Fibroblast of skin of abdomen (primary cell): ENCODE data around the gene DEGS2.
"Not testable (repeated sequence)": the region's sequence is repeated elsewhere in the genome, so short reads cannot be mapped to it uniquely, and the experiment has no call there.

Experiments used
- DNase-seq: peaks from one replicate; pipeline ENCODE4 v3.0.0-alpha.2; 2013

Gene DEGS2

GRCh38 chr14:100178691-100179090 is 19.2 kb upstream of the DEGS2 start:
- no peak for DNase-seq

- DNase-seq, result no peak
Measured at GRCh38 chr14:100176811-100177327, 17.4 kb upstream of the DEGS2 start.

GRCh38 chr14:100173353-100173752 is 13.9 kb upstream of the DEGS2 start:
- no peak for DNase-seq

GRCh38 chr14:100172811-100173210 is 13.4 kb upstream of the DEGS2 start:
- no peak for DNase-seq

- no peak for DNase-seq
Measured at GRCh38 chr14:100170880-100171279, 11.4 kb upstream of the DEGS2 start.

GRCh38 chr14:100168506-100168905 is 9.1 kb upstream of the DEGS2 start:
- no peak for DNase-seq

- no peak for DNase-seq
Measured at GRCh38 chr14:100165831-100166440, 6.5 kb upstream of the DEGS2 start.

- DNase-seq, result no peak
Measured at GRCh38 chr14:100165376-100165775, 5.9 kb upstream of the DEGS2 start.

- no peak for DNase-seq
Measured at GRCh38 chr14:100160534-100160916, 1.1 kb upstream of the DEGS2 start.

- no peak for DNase-seq
Measured at GRCh38 chr14:100159865-100160533, 554 bp upstream of the DEGS2 start.

GRCh38 chr14:100158566-100159093 is 815 bp downstream of the DEGS2 start:
- DNase-seq, result no peak

- DNase-seq, result not testable (repeated sequence)
Measured at GRCh38 chr14:100157548-100158232, 1.8 kb downstream of the DEGS2 start.

- no peak for DNase-seq
Measured at GRCh38 chr14:100156776-100157175, 2.7 kb downstream of the DEGS2 start.

- DNase-seq, result no peak
Measured at GRCh38 chr14:100155756-100156616, 3.5 kb downstream of the DEGS2 start.

GRCh38 chr14:100155049-100155621 is 4.3 kb downstream of the DEGS2 start:
- DNase-seq, result peak; percentile 4

- DNase-seq, result no peak
Measured at GRCh38 chr14:100153560-100153959, 5.9 kb downstream of the DEGS2 start.

- no peak for DNase-seq
Measured at GRCh38 chr14:100152091-100152490, 7.4 kb downstream of the DEGS2 start.

GRCh38 chr14:100150932-100151587 is 8.4 kb downstream of the DEGS2 start:
- DNase-seq, result no peak

- DNase-seq, result no peak
Measured at GRCh38 chr14:100149851-100150611, 9.4 kb downstream of the DEGS2 start.

- DNase-seq, result no peak
Measured at GRCh38 chr14:100148837-100149731, 10.4 kb downstream of the DEGS2 start.
